ENCODE results near the gene IDI2.

- TF ChIP-seq CTCF (optimal IDR thresholded peaks at IDR 0.05 in 1 of 3, IDR thresholded peaks at IDR 0.05 in 1 of 3, conservative IDR thresholded peaks at IDR 0.05 in 1 of 3; ENCODE audit: extremely low read depth in 1 of 3, insufficient read depth in 2 of 3, low read length in 3 of 3) (no peak), EZH2 (IDR thresholded peaks at IDR 0.05; ENCODE audit: low read length) (no peak)
Measured at GRCh38 chr10:1034758-1035157, 9.1 kb upstream of the IDI2 start.
